H1 (cell line): ENCODE measurements around the gene CFAP97D2. TPM values are rescaled to one million over a fixed set of nuclear protein-coding genes. Genes with fewer than 3 reads are reported as not detected.

Source experiments
- CTCF ChIA-PET: fragments of 300-600 bp; sonication (Branson Sonifier 250); formaldehyde crosslinking; loops from one replicate; lab custom pipeline; 2021; ENCODE audit not compliant: partially characterized antibody; lab: Charles Lee
- POLR2A ChIA-PET: fragments of 300-600 bp; sonication (Branson Sonifier 250); formaldehyde crosslinking; loops from one replicate; lab custom pipeline; 2021; ENCODE audit warnings: inconsistent platforms; ENCODE audit not compliant: partially characterized antibody; lab: Charles Lee
- DNase-seq, 2 experiments: peaks; one replicate each; pipeline versions ENCODE4 v3.0.0 to v3.0.0-alpha.2; 2010 to 2022; ENCODE audit warnings: low spot score in 2 of 2, low read depth in 1 of 2, mixed read lengths in 1 of 2
- FAIRE-seq: peaks from 2 replicates; lab custom pipeline; 2011; peaks lifted over from hg19 to GRCh38; lab: Jason Lieb, UNC
- H2AFZ ChIP-seq: 2 replicates; pipeline ENCODE4 v1.8.1; 2012; ENCODE audit warnings: low read length, inconsistent platforms
- H2AK5ac ChIP-seq: 2 replicates; pipeline ENCODE4 v1.6.1; 2013; ENCODE audit warnings: low read depth, low read length
- H2BK120ac ChIP-seq: replicated peaks from 2 replicates; pipeline ENCODE3; 2013; ENCODE audit warnings: low read depth, low read length, inconsistent platforms
- H2BK12ac ChIP-seq: 2 replicates; pipeline ENCODE4 v1.6.1; 2013; ENCODE audit warnings: low read depth, low read length
- H2BK15ac ChIP-seq: 2 replicates; pipeline ENCODE4 v1.6.1; 2013; ENCODE audit warnings: low read length
- H2BK20ac ChIP-seq: 2 replicates; pipeline ENCODE4 v1.6.1; 2013; ENCODE audit warnings: low read length
- H2BK5ac ChIP-seq: 2 replicates; pipeline ENCODE4 v1.6.1; 2013; ENCODE audit warnings: low read depth, low read length
- H3K14ac ChIP-seq: 2 replicates; pipeline ENCODE4 v1.6.1; 2013; ENCODE audit warnings: inconsistent platforms; ENCODE audit not compliant: insufficient read length
- H3K18ac ChIP-seq: 2 replicates; pipeline ENCODE4 v1.6.1; 2013; ENCODE audit warnings: low read length; ENCODE audit errors: extremely low read depth
- H3K23ac ChIP-seq: 2 replicates; pipeline ENCODE4 v1.6.1; 2013; ENCODE audit warnings: inconsistent platforms; ENCODE audit not compliant: insufficient read length
- H3K23me2 ChIP-seq: 2 replicates; pipeline ENCODE4 v1.6.1; 2013; ENCODE audit warnings: low read depth, low read length
- H3K27ac ChIP-seq: 2 replicates; pipeline ENCODE4 v1.6.1; 2011; ENCODE audit warnings: low read depth, low read length, inconsistent platforms
- H3K27me3 ChIP-seq, 4 experiments: replicated peaks in 1 of 4; 1 replicate in 1 of 4; 2 replicates in 3 of 4; pipeline versions ENCODE4 v1.6.1 to v1.8.1; 2011 to 2013; ENCODE audit warnings: low read length in 3 of 4, mild to moderate bottlenecking in 3 of 4, inconsistent platforms in 2 of 4, mixed read lengths in 2 of 4, moderate library complexity in 1 of 4; ENCODE audit not compliant: control insufficient read depth in 3 of 4, insufficient read depth in 3 of 4; ENCODE audit errors: extremely low read depth in 1 of 4
- H3K36me3 ChIP-seq, 4 experiments: 2 replicates each; pipeline versions ENCODE4 v1.6.1 to v1.8.1; 2011 to 2013; ENCODE audit warnings: mild to moderate bottlenecking in 4 of 4, low read length in 3 of 4, moderate library complexity in 2 of 4, control low read depth in 1 of 4, inconsistent platforms in 1 of 4; ENCODE audit not compliant: insufficient read depth in 4 of 4, control insufficient read depth in 2 of 4
- H3K4ac ChIP-seq: replicated peaks from 2 replicates; pipeline ENCODE3; 2013; ENCODE audit warnings: low read length, low read depth, mixed read lengths, inconsistent platforms; ENCODE audit not compliant: insufficient read length
- H3K4me1 ChIP-seq, 4 experiments: replicated peaks in 1 of 4; 1 replicate in 1 of 4; 2 replicates in 3 of 4; pipeline versions ENCODE4 v1.6.1 to v1.8.1; 2011 to 2013; ENCODE audit warnings: low read length in 3 of 4, inconsistent platforms in 2 of 4, mixed read lengths in 1 of 4; ENCODE audit not compliant: insufficient read depth in 4 of 4, control insufficient read depth in 3 of 4
- H3K4me2 ChIP-seq, 2 experiments: 2 replicates each; pipeline versions ENCODE4 v1.6.1 to v1.8.1; 2011 to 2013; ENCODE audit warnings: low read depth in 2 of 2, low read length in 2 of 2, control low read depth in 1 of 2, inconsistent platforms in 1 of 2, mild to moderate bottlenecking in 1 of 2; ENCODE audit not compliant: insufficient read depth in 1 of 2
- H3K4me3 ChIP-seq, 4 experiments: fragments of 200-600, 300-600 bp in 1 of 4; sonication (generic), shearing (Covaris generic), sonication (Bioruptor Twin) in 1 of 4; 2 replicates each; pipeline versions ENCODE4 v1.5.1 to v1.8.1; 2011 to 2016; ENCODE audit warnings: low read length in 4 of 4, low read depth in 3 of 4, control low read depth in 2 of 4, inconsistent platforms in 2 of 4, mild to moderate bottlenecking in 2 of 4, mixed read lengths in 1 of 4, moderate library complexity in 1 of 4; ENCODE audit not compliant: insufficient read depth in 2 of 4; ENCODE audit errors: extremely low read depth in 1 of 4
- H3K56ac ChIP-seq: replicated peaks from 2 replicates; pipeline ENCODE3; 2013; ENCODE audit warnings: low read depth, mild to moderate bottlenecking, mixed read lengths, low read length, inconsistent platforms; ENCODE audit not compliant: insufficient read length
- H3K79me1 ChIP-seq: 2 replicates; pipeline ENCODE4 v1.6.1; 2013; ENCODE audit warnings: low read depth, low read length, control low read depth
- H3K79me2 ChIP-seq, 2 experiments: 2 replicates each; pipeline versions ENCODE4 v1.6.1 to v1.8.1; 2012 to 2013; ENCODE audit warnings: low read length in 2 of 2, mild to moderate bottlenecking in 2 of 2, inconsistent platforms in 1 of 2; ENCODE audit not compliant: insufficient read depth in 2 of 2, control insufficient read depth in 1 of 2
- H3K9ac ChIP-seq, 4 experiments: replicated peaks in 1 of 4; 1 replicate in 1 of 4; 2 replicates in 3 of 4; pipeline versions ENCODE4 v1.6.1 to v1.8.1; 2011 to 2013; ENCODE audit warnings: low read depth in 3 of 4, low read length in 3 of 4, control low read depth in 2 of 4, mild to moderate bottlenecking in 2 of 4, moderate library complexity in 2 of 4, inconsistent platforms in 1 of 4; ENCODE audit errors: extremely low read depth in 1 of 4
- H3K9me3 ChIP-seq, 2 experiments: 2 replicates each; pipeline versions ENCODE4 v1.6.1 to v1.8.1; 2012 to 2013; ENCODE audit warnings: mild to moderate bottlenecking in 2 of 2, moderate library complexity in 2 of 2, control low read depth in 1 of 2, inconsistent platforms in 1 of 2, low read depth in 1 of 2, low read length in 1 of 2, mixed read lengths in 1 of 2; ENCODE audit not compliant: insufficient read depth in 2 of 2
- H4K20me1 ChIP-seq, 2 experiments: replicated peaks in 1 of 2; 2 replicates each; pipeline versions ENCODE3 to v1.8.1; 2011 to 2013; ENCODE audit warnings: inconsistent platforms in 2 of 2, low read length in 2 of 2, mild to moderate bottlenecking in 1 of 2; ENCODE audit not compliant: insufficient read depth in 2 of 2, control insufficient read depth in 1 of 2
- H4K5ac ChIP-seq: 2 replicates; pipeline ENCODE4 v1.6.1; 2013; ENCODE audit warnings: low read length, low read depth, mixed read lengths, inconsistent platforms; ENCODE audit not compliant: insufficient read length
- H4K8ac ChIP-seq: 2 replicates; pipeline ENCODE4 v1.8.0; 2013; ENCODE audit warnings: mild to moderate bottlenecking, moderate library complexity, low read length, inconsistent platforms; ENCODE audit not compliant: insufficient read depth; ENCODE audit errors: extremely low read depth
- H4K91ac ChIP-seq: replicated peaks from 2 replicates; pipeline ENCODE3; 2013; ENCODE audit warnings: low read length, mixed read lengths, inconsistent platforms; ENCODE audit not compliant: insufficient read length
- CEBPB ChIP-seq: IDR thresholded peaks from 2 replicates; pipeline ENCODE4 v1.6.1; 2012; ENCODE audit warnings: low read depth, low read length
- EGR1 ChIP-seq: IDR thresholded peaks from 2 replicates; pipeline ENCODE4 v1.6.1; 2011; ENCODE audit warnings: low read depth, low read length, borderline replicate concordance
- EZH2 ChIP-seq: fragments of 200-600 bp; sonication (generic); IDR thresholded peaks from 2 replicates; pipeline ENCODE4 v1.7.1; 2012; ENCODE audit warnings: low read depth, mild to moderate bottlenecking, moderate library complexity, low read length, inconsistent platforms; ENCODE audit not compliant: severe bottlenecking
- FOSL1 ChIP-seq: IDR thresholded peaks from 2 replicates; pipeline ENCODE4 v1.6.1; 2011; ENCODE audit warnings: mild to moderate bottlenecking, low read depth, low read length, moderate library complexity; ENCODE audit not compliant: insufficient read depth
- JUND ChIP-seq: IDR thresholded peaks from 2 replicates; pipeline ENCODE4 v1.6.1; 2011; ENCODE audit warnings: mild to moderate bottlenecking, improper control_type of control experiment, low read length
- KDM5A ChIP-seq: fragments of 200-600 bp; IDR thresholded peaks from 2 replicates; pipeline ENCODE4 v1.7.1; 2012; ENCODE audit warnings: mild to moderate bottlenecking, low read length, inconsistent platforms, mixed read lengths
- PHF8 ChIP-seq: fragments of 200-600 bp; sonication (generic); conservative IDR thresholded peaks from 2 replicates; pipeline ENCODE4 v1.7.1; 2012; ENCODE audit warnings: low read depth, mild to moderate bottlenecking, inconsistent platforms, low read length, moderate library complexity
- POLR2A ChIP-seq, 2 experiments: IDR thresholded peaks; 1 replicate in 1 of 2; 2 replicates in 1 of 2; pipeline ENCODE4 v1.6.1; 2011; ENCODE audit warnings: low read depth in 2 of 2, low read length in 2 of 2, mild to moderate bottlenecking in 2 of 2; ENCODE audit errors: control extremely low read depth in 1 of 2
- SIRT6 ChIP-seq: IDR thresholded peaks from one replicate; pipeline ENCODE4 v1.7.1; 2012; ENCODE audit warnings: low read length, inconsistent platforms
- TAF7 ChIP-seq: optimal IDR thresholded peaks from 2 replicates; pipeline ENCODE3; 2011; ENCODE audit warnings: low read depth, mild to moderate bottlenecking, inconsistent platforms, low read length, moderate library complexity, borderline replicate concordance
- TEAD4 ChIP-seq: IDR thresholded peaks from 2 replicates; pipeline ENCODE4 v1.6.1; 2012; ENCODE audit warnings: low read depth, low read length, inconsistent platforms, mixed read lengths
- ZNF274 ChIP-seq: IDR thresholded peaks from 2 replicates; pipeline ENCODE4 v1.7.0; 2012; ENCODE audit warnings: low read length, borderline replicate concordance; ENCODE audit errors: extremely low read depth
- WGBS, 2 experiments: shearing (Covaris generic) in 1 of 2; methylation state at CpG; one replicate each; pipeline versions ENCODE4 v1.1.6 to v1.1.7; 2013 to 2015; ENCODE audit warnings: low lambda C conversion rate in 2 of 2, mixed read lengths in 2 of 2, inconsistent platforms in 1 of 2, low coverage in 1 of 2, missing lambda C conversion rate in 1 of 2; ENCODE audit not compliant: insufficient replicate concordance in 2 of 2, insufficient coverage in 1 of 2, insufficient read length in 1 of 2; ENCODE audit errors: extremely low coverage in 1 of 2, missing lambda C conversion rate in 1 of 2; 5-methylcytosine and 5-hydroxymethylcytosine counted together
- polyA plus RNA-seq, 7 experiments: library from polyadenylated mRNA; depleted of rRNA in 3 of 7; stranded (reverse) in 5 of 7; unstranded in 2 of 7; fragments of >200 nt in 5 of 7; fragments of 200-250 nt in 2 of 7; gene quantifications; 1 replicate in 5 of 7; 2 replicates in 1 of 7; 4 replicates in 1 of 7; pipeline versions ENCODE4 v1.2.1 to v1.2.3, GENCODE V29; 2011 to 2013; ENCODE audit warnings: missing spikeins in 2 of 7, mixed read lengths in 2 of 7
- total RNA-seq: library from RNA; stranded (reverse); fragmentation: NEBNext Ultra II Directional; extraction: Animal tissue kit (Norgen Biotek cat#: 25700); gene quantifications from 2 replicates; pipeline ENCODE4 v1.2.1, GENCODE V29; 2021

Gene CFAP97D2
- total and polyA plus RNA-seq, 2 of the 8 experiments (the other 6 are each of a cell fraction or from before 2014, with no cell fraction given) = not detected

DNA sequence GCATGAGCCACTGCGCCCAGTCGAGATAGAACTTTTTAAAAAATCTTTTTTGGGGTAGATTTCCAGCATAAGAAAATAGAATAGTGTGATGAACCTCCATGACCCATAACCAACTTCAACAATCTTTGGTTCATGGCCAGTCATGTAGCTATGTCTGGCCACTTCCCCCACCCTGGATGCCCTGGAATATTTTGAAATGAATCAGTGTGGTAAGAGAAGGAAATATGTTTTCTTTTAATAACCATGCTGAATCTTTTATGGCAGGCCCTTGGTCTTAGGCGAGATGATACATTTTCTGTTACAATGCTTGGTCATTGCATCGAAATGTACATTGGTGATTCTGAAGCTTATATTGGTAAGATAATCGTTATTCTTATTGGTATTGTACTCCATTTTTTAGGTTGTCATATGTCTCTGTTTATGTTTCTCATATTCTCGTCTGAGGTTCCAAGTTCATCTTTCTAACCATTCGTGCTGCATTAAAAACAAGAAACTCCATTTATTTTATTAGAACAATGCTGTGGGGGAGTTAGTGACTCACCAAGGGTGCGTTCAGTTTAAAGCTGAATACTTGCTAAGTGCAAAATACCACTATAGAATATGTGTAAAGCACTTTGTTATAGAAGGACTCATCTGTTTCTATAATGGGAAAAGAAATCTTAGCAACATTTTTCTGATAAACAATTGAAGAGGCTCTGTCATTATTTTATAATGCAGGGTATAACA lies 86.0 kb downstream of the CFAP97D2 start:
- no peak overlapping the region for H2BK15ac ChIP-seq
- H4K20me1 ChIP-seq = peaks cover 0 to 10% of the 10 kb centered on the region in 2 experiments
- no peak overlapping the region for H2BK12ac ChIP-seq
- H3K9ac ChIP-seq = no peak overlapping the region
- no peak overlapping the region for H4K5ac ChIP-seq
- no peak for TF ChIP-seq CEBPB
- TF ChIP-seq EZH2 = no peak
- no peak for TF ChIP-seq PHF8
- no peak for TF ChIP-seq ZNF274
- TF ChIP-seq TEAD4 = no peak
- no peak for TF ChIP-seq FOSL1
- no peak for TF ChIP-seq POLR2A (IDR thresholded peaks at IDR 0.05; ENCODE audit: control extremely low read depth in 1 of 2, low read depth in 2 of 2, low read length in 2 of 2)
- TF ChIP-seq KDM5A = no peak
- no peak for TF ChIP-seq TAF7
- no peak for TF ChIP-seq EGR1
- TF ChIP-seq JUND = no peak
- TF ChIP-seq SIRT6 = no peak
- H3K4me2 ChIP-seq = no peak overlapping the region
- no peak overlapping the region for H3K18ac ChIP-seq
- peaks cover 24 to 89% (median 70%) of the 10 kb centered on the region in 4 experiments for H3K36me3 ChIP-seq
- H3K4me3 ChIP-seq = no peak overlapping the region
- no peak overlapping the region for H2BK20ac ChIP-seq
- no peak overlapping the region for H3K23ac ChIP-seq
- H3K79me2 ChIP-seq = no peaks in the 10 kb centered on the region
- no peaks in the 10 kb centered on the region for H3K4me1 ChIP-seq
- H2BK5ac ChIP-seq = no peak overlapping the region
- H3K23me2 ChIP-seq = no peaks in the 10 kb centered on the region
- H3K27me3 ChIP-seq = no peaks in the 10 kb centered on the region
- 93% methylated on average over 8 of the region's 8 CpGs; no CpG with 5 or more reads in 1 of the 2 experiments for WGBS, 2 experiments
- H2AFZ ChIP-seq = no peak overlapping the region
- H4K8ac ChIP-seq = no peak overlapping the region
- H3K56ac ChIP-seq = no peak overlapping the region
- H3K79me1 ChIP-seq = no peaks in the 10 kb centered on the region
- DNase-seq (no peak), FAIRE-seq (no peak)
- no peak overlapping the region for H4K91ac ChIP-seq
- H3K4ac ChIP-seq = no peak overlapping the region
- no peak overlapping the region for H3K27ac ChIP-seq
- H3K9me3 ChIP-seq = no peaks in the 10 kb centered on the region
- ChIA-PET CTCF (no interaction called here), POLR2A (interaction anchor here (1.0 to 2.3 kb wide), 5 partner anchors 9 to 16 kb away, joined by 3 to 9 read pairs (median 6); partner anchors contain the start of gene UPF3A)
- no peak overlapping the region for H3K14ac ChIP-seq
- no peak overlapping the region for H2BK120ac ChIP-seq
- no peak overlapping the region for H2AK5ac ChIP-seq
